NCI-H2081 treated with DMSO at 0.1 percent for 48 hours (cell line): ENCODE data around the gene IRF9.

Experiments used
- DNase-seq: peaks from one replicate; lab custom pipeline; 2025; lab: John Stamatoyannopoulos, UW

Gene IRF9

GRCh38 chr14:24147761-24148428, 13.2 kb upstream of the IRF9 start:
- DNase-seq = no peak

GRCh38 chr14:24149302-24149969, 11.6 kb upstream of the IRF9 start:
- no peak for DNase-seq

GRCh38 chr14:24150061-24150460, 11.0 kb upstream of the IRF9 start:
- no peak for DNase-seq

DNA sequence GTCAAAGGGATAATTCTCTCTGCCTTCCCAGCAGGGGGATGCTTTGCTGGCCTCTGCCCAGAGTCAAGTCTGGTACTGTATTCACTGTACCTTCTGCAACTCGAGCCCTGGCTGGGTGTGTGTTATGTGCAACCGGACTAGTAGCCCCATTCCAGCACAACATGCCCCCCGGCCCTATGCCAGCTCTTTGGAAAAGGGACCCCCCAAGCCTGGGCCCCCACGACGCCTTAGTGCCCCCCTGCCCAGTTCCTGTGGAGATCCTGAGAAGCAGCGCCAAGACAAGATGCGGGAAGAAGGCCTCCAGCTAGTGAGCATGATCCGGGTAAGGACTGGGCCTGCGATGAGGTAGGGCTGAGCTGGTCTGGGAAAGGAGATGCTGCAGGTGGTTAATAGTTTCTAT, 10.5 kb upstream of the IRF9 start:
- no peak for DNase-seq

- DNase-seq = no peak
Measured at GRCh38 chr14:24150993-24151392, 10.1 kb upstream of the IRF9 start.

DNA sequence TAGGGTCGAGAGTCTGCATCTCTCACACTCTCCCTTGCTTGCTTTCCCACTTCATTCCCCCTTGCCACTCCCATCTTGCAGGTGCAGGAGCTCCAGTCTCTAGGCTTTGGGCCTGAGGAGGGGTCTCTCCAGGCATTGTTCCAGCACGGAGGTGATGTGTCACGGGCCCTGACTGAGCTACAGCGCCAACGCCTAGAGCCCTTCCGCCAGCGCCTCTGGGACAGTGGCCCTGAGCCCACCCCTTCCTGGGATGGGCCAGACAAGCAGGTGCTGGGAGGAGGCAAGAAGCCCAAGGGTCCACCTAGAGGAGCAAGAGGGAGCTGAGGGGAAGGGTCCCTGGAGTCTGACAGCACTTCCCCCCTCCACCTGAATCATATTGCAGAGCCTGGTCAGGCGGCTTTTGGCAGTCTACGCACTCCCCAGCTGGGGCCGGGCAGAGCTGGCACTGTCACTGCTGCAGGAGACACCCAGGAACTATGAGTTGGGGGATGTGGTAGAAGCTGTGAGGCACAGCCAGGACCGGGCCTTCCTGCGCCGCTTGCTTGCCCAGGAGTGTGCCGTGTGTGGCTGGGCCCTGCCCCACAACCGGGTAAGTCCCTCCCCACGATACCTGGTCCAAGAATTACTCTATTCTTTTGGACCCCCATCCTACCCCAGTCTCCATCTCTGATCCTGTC, 9.5 kb upstream of the IRF9 start:
- DNase-seq = no peak

GRCh38 chr14:24155100-24155499, 6.0 kb upstream of the IRF9 start:
- DNase-seq = no peak

GRCh38 chr14:24156840-24157239, 4.2 kb upstream of the IRF9 start:
- DNase-seq = no peak

GRCh38 chr14:24157331-24157730, 3.7 kb upstream of the IRF9 start:
- DNase-seq = no peak

GRCh38 chr14:24159777-24160498, 1.1 kb upstream of the IRF9 start:
- DNase-seq = no peak

DNA sequence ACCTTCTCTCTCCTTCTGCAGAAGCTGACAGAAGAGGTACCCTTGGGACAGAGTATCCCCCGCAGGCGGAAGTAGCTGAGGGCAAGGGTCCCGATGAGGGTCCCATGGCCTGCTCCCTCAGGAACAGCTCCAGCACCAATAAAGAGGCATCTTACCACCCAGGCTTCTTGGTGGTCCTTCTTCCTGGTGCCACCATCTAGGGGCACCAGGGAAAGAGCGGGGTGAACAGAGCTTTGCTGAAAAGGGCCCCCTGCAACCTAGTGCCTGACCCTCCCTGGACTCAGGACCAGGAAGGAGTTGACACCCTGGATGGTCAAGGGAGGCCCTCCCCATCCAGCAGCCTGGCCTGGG, 591 bp upstream of the IRF9 start:
- DNase-seq = no peak

GRCh38 chr14:24162093-24162492, 1.0 kb downstream of the IRF9 start:
- no peak for DNase-seq

DNA sequence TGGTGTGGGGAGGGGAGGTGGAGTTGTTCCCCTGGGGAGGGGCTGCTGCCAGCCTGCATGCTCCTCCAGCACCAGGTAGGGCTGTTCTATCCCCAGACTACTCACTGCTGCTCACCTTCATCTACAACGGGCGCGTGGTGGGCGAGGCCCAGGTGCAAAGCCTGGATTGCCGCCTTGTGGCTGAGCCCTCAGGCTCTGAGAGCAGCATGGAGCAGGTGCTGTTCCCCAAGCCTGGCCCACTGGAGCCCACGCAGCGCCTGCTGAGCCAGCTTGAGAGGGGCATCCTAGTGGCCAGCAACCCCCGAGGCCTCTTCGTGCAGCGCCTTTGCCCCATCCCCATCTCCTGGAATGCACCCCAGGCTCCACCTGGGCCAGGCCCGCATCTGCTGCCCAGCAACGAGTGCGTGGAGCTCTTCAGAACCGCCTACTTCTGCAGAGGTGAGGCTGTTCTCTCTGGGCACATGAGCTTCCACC, 3.5 kb downstream of the IRF9 start:
- DNase-seq = no peak

GRCh38 chr14:24165785-24166184, 4.7 kb downstream of the IRF9 start:
- no peak for DNase-seq

DNA sequence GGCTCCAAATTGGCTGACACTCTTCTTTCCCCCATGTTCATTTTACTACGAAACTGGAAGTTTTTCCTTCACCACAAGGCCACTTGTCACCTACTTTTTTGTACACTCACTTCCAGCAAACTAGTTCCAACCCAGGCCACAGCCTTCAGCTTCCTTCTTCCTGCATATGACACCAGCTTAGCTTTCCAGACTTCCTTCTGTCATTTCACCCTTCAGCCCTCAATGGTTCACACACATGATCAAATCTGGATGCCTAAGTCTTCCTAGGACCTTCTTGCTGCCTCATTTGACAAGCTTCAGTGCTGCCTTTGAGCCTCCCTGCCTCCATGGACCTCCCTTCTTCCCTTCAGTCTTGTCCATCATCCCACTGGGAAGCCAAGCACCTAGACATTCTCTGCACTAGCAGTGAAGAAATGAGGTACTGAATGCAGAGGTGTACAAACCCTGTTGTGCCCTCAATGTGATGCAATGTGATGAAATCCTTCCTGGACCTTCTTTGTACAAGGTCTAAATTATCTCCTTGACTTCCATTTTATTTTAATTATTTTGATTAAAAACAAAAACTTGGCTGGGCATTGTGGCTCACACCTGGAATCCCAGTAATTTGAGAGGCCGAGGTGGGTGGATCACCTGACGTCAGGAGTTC, 6.5 kb downstream of the IRF9 start:
- DNase-seq = no peak

- peak; percentile 61 for DNase-seq
Measured at GRCh38 chr14:24171422-24172260, 10.6 kb downstream of the IRF9 start, which contains the start of gene REC8. REC8 (plus strand) TSS chr14:24172080; CDS start chr14:24172553, 473 bp downstream.

DNA sequence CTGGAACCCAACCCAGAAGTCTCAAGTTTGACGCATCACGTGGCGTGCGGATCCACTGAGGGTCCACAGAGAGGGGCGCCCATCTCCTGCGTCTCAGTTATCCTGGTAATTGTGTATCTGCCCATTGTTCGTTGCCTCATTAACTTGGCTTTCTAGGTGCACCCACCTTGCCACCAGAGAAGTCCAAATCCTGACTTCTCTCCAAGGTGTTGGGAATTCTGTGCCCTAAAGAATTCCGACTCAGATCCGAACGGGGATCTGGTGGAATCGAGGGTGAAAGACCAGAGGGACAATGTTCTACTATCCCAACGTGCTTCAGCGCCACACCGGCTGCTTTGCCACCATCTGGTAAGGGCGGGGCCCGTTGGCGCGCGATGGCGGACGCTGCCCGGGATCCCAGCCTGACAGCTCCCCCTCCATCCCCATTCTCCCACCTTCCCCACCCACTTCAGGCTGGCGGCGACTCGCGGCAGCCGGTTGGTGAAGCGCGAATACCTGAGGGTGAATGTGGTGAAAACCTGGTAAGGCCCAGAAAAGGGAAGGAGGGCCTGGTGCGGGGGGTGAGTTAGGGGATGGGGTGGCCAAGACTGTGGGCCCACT, 11.3 kb downstream of the IRF9 start:
- DNase-seq = no peak

GRCh38 chr14:24172871-24173281, 11.8 kb downstream of the IRF9 start:
- DNase-seq = no peak

DNA sequence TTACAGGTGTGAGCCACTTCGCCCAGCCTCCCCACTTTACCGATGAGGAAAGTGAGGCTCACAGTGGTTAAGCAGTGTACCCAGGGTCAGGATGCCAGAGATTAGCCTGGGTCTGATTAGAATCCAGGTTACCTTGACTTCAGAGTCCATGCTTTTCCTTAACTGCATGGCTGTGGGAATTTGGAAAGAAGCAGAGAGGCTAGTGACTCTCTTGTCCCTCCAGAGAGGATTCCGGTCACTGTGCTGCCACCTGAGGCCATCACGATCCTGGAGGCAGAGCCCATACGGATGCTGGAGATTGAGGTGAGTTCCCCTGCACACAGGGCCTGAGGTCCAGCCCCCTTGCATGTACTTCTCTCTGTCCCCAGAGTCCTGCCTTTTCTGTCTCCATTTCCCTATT, 15.5 kb downstream of the IRF9 start:
- no peak for DNase-seq

- no peak for DNase-seq
Measured at GRCh38 chr14:24177041-24177825, 16.2 kb downstream of the IRF9 start.
